CD4-positive, alpha-beta memory T cell (primary cell): ENCODE results near the gene ZNF705A. TPM values are rescaled to one million over a fixed set of nuclear protein-coding genes. Genes with fewer than 3 reads are reported as not detected.
"Not testable (repeated sequence)": the region's sequence is repeated elsewhere in the genome, so short reads cannot be mapped to it uniquely, and the experiment has no call there.

Experiments
- CTCF ChIA-PET: fragments of 350-600 bp; sonication (Branson Sonifier 250); formaldehyde crosslinking; loops from one replicate; lab custom pipeline; 2021; ENCODE audit warnings: inconsistent platforms; ENCODE audit not compliant: partially characterized antibody; lab: Charles Lee
- POLR2A ChIA-PET: fragments of 350-600 bp; sonication (Branson Sonifier 250); formaldehyde crosslinking; loops from one replicate; lab custom pipeline; 2021; ENCODE audit not compliant: partially characterized antibody; lab: Charles Lee
- DNase-seq, 5 donors: peaks; one replicate each; pipeline versions ENCODE4 v3.0.0 to v3.0.0-alpha.2; 2020 to 2022; ENCODE audit warnings: mixed read lengths in 1 of 5
- H3K27ac ChIP-seq: one replicate; pipeline ENCODE4 v1.7.0; 2013; ENCODE audit warnings: low read depth, low read length
- H3K27me3 ChIP-seq: 2 replicates; pipeline ENCODE4 v1.7.0; 2013; ENCODE audit warnings: mild to moderate bottlenecking, low read length, moderate library complexity; ENCODE audit not compliant: insufficient read depth
- H3K36me3 ChIP-seq: 2 replicates; pipeline ENCODE4 v1.7.0; 2013; ENCODE audit warnings: mild to moderate bottlenecking, low read length, moderate library complexity; ENCODE audit not compliant: insufficient read depth
- H3K4me1 ChIP-seq: 2 replicates; pipeline ENCODE4 v1.7.0; 2013; ENCODE audit warnings: mild to moderate bottlenecking, low read length, moderate library complexity; ENCODE audit not compliant: insufficient read depth
- H3K4me3 ChIP-seq, 2 donors: one replicate each; pipeline ENCODE4 v1.7.0; 2013; ENCODE audit warnings: low read length in 2 of 2, mild to moderate bottlenecking in 1 of 2
- H3K9me3 ChIP-seq, 2 donors: one replicate each; pipeline ENCODE4 v1.7.0; 2013; ENCODE audit warnings: low read length in 2 of 2, control low read depth in 1 of 2; ENCODE audit not compliant: control insufficient read depth in 1 of 2
- H3K27ac Mint-ChIP-seq, 7 donors: one replicate each; pipeline ENCODE4 v1.8.0; 2020 to 2021; ENCODE audit warnings: mixed read lengths in 7 of 7, mild to moderate bottlenecking in 6 of 7, inconsistent platforms in 3 of 7, moderate library complexity in 3 of 7
- H3K27me3 Mint-ChIP-seq, 2 donors: one replicate each; pipeline ENCODE4 v1.8.0; 2020 to 2021; ENCODE audit warnings: mixed read lengths in 2 of 2
- H3K36me3 Mint-ChIP-seq, 2 donors: one replicate each; pipeline ENCODE4 v1.8.0; 2020 to 2021; ENCODE audit warnings: mixed read lengths in 2 of 2, inconsistent platforms in 1 of 2, mild to moderate bottlenecking in 1 of 2
- H3K4me1 Mint-ChIP-seq, 4 donors: one replicate each; pipeline ENCODE4 v1.8.0; 2020 to 2021; ENCODE audit warnings: mixed read lengths in 4 of 4, mild to moderate bottlenecking in 1 of 4
- H3K4me3 Mint-ChIP-seq, 8 donors: one replicate each; pipeline ENCODE4 v1.8.0; 2020 to 2021; ENCODE audit warnings: mixed read lengths in 8 of 8, mild to moderate bottlenecking in 7 of 8, moderate library complexity in 6 of 8, inconsistent platforms in 3 of 8
- H3K9me3 Mint-ChIP-seq, 8 donors: one replicate each; pipeline ENCODE4 v1.8.0; 2020 to 2021; ENCODE audit warnings: mixed read lengths in 8 of 8, mild to moderate bottlenecking in 5 of 8, inconsistent platforms in 3 of 8, moderate library complexity in 1 of 8
- intact Hi-C: fragments of 100-400 bp; cut with micrococcal nuclease; formaldehyde crosslinking; loops from one replicate; pipeline ENCODE4 v1.15.1; 2023
- polyA plus RNA-seq, 2 donors: library from polyadenylated mRNA; unstranded; fragments of 300-500 nt; fragmentation: Illumina TruSeq; gene quantifications; one replicate each; pipeline ENCODE4 v1.2.3, GENCODE V29; 2021
- total RNA-seq, 2 experiments: library from RNA; stranded (reverse); gene quantifications; one replicate each; pipeline ENCODE4 v1.2.3, GENCODE V29; 2021

The ZNF705A gene
- total and polyA plus RNA-seq, 4 experiments from 2014 or later, result not detected

DNA sequence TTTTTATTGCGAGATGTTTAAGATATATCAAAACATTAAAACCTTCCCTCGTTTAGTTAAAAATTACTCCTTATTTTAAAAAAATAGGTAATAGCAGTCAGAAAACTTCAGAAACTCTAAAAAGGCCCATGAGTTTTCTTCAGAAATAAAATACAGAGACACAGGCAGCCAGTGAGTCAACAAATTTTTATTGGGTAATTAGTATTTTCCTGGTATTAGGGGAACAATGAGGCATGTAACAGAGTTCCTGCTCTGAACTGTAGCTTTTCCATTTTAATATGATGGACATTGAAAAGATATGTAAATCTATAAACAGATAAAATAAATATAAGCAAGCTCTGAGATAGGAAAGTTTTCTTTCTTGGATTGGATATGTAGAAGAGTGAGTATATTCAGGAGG lies 399 bp upstream of the ZNF705A start:
- H3K36me3 ChIP-seq, result no peaks in the 10 kb centered on the region
- ChIA-PET POLR2A (no interaction called here), CTCF (no interaction called here)
- H3K27ac ChIP-seq, result no peak overlapping the region
- Mint-ChIP-seq H3K27ac (no peak overlapping the region), H3K4me3 (no peak overlapping the region), H3K36me3 (no peaks in the 10 kb centered on the region), H3K27me3 (peaks cover 4 to 13% of the 10 kb centered on the region in 2 donors), H3K9me3 (peaks cover 0 to 2% (median 0%) of the 10 kb centered on the region in 8 donors), H3K4me1 (peaks cover 5 to 26% (median 13%) of the 10 kb centered on the region in 4 donors)
- intact Hi-C loops, result no loop called here
- H3K4me3 ChIP-seq, result no peak overlapping the region
- no peak for DNase-seq
- no peaks in the 10 kb centered on the region for H3K9me3 ChIP-seq
- peaks cover 19% of the 10 kb centered on the region for H3K4me1 ChIP-seq
- H3K27me3 ChIP-seq, result no peaks in the 10 kb centered on the region

DNA sequence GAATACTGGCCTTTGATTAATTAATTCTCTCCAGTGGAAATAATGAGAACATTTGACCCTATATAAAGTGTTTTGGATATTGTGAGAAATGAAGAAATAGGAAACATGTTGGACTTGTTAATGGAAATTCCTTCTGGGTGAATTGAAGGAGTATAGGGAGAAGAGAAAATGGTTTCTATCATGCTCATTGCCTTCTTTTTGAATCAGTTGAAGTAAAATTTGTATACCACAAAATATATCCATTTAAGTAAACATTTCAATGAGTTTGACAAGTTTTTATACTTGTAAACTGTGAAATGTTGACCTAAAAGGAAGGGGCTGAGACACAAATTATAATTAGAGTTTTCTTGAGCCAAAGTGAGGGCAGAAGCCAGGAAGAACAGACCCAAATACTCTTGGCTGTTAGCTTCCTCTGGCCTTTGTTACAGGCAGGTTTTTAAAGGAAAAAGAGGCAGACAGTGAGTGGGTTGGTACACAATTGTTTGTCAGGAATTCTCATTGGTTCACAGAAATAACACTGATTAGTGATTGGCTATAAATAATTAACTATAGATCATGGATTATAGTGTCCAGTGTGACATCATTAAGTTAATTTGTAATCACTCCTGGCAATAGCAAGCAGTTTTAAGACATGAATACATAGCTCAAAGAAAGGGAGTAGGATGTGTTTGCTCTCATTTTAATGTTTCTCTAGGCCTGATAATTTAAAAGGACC lies 826 bp downstream of the ZNF705A start:
- Histone ChIP-seq H3K4me1 (peaks cover 19% of the 10 kb centered on the region), H3K27ac (no peak overlapping the region), H3K4me3 (no peak overlapping the region), H3K9me3 (no peaks in the 10 kb centered on the region), H3K27me3 (no peaks in the 10 kb centered on the region), H3K36me3 (no peaks in the 10 kb centered on the region)
- H3K9me3 Mint-ChIP-seq, result peaks cover 0 to 2% (median 0%) of the 10 kb centered on the region in 8 donors
- H3K4me3 Mint-ChIP-seq, result no peak overlapping the region
- no peak overlapping the region for H3K27ac Mint-ChIP-seq
- H3K27me3 Mint-ChIP-seq, result peaks cover 4 to 5% of the 10 kb centered on the region in 2 donors
- CTCF ChIA-PET, result no interaction called here
- H3K36me3 Mint-ChIP-seq, result no peaks in the 10 kb centered on the region
- intact Hi-C loops, result no loop called here
- no peak for DNase-seq
- POLR2A ChIA-PET, result no interaction called here
- H3K4me1 Mint-ChIP-seq, result peaks cover 5 to 26% (median 13%) of the 10 kb centered on the region in 4 donors

DNA sequence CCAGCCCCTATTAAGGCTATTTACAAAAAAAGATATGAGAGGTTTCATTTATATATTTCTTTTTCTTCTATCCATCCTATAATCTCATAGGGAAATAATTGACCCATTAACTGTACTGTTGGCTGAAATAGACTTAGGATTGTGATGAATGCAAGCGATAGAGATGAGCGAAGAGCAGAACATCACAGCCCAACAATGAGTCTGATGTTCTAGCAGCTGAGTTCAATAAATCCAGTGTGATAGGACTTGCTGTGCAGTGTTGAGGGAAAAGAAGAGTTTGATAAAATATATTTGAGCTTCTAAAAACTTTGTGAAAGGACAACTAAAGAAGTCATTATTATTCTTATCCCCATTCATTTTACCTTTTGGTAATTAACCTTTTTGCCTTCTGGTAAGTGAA lies 16.1 kb downstream of the ZNF705A start:
- H3K27me3 ChIP-seq, CTCF ChIA-PET, H3K36me3 ChIP-seq, H3K4me1 Mint-ChIP-seq, H3K27ac ChIP-seq, H3K4me3 Mint-ChIP-seq, H3K36me3 Mint-ChIP-seq, H3K27me3 Mint-ChIP-seq, H3K4me3 ChIP-seq, POLR2A ChIA-PET, DNase-seq, intact Hi-C loops, H3K27ac Mint-ChIP-seq, H3K9me3 Mint-ChIP-seq, H3K9me3 ChIP-seq, H3K4me1 ChIP-seq: not testable (repeated sequence)

DNA sequence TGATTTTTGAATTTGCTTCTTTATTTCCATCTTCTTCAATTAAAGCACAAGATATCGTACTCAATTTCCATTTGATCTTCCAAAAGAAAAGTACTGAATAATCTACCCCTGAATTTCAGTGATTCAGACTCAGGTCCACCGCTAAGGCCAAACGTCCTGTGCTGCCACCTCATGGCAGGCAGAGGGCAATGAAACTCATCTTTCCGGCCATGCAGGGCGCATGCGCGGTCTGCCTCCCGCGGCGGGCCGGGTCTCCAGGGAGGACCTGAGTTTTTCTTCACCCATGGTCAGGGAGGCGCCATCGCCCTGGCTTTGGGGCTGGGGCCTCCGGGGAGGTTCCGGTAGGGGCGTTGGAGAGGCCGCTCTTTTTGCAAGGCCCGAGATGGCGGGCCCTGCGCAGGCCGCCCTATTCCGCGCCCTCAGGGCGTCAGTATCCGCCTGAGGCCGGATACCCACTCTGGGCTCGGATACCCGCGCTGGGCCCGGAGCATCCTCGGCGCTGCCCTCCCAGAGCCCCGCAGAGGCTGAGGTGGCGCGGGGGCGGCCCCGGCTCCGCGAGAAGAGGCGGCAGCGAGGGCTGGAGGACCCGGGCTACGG lies 23.3 kb downstream of the ZNF705A start:
- peaks cover 5 to 21% (median 13%) of the 10 kb centered on the region in 4 donors for H3K4me1 Mint-ChIP-seq

DNA sequence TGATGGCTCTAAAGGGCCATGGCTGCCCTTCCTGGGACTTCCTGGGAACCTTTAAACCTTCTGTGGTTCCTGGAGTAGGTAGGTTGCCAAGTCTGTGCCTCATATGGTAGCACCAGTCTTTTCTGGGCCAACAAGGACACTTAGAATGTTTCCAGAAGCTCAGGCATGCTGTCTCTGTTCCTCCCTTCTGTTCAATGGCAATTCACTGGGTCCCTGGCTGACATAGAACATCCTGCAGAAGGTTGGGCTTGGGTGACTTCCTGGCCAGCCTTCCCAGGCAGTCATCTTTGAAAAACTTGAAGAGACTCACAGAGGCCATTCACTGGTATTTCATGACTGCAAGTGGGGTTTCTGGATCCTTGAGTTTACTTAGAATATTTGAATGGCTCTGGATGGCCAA lies 24.5 kb downstream of the ZNF705A start:
- H3K4me3 ChIP-seq, H3K27me3 Mint-ChIP-seq, H3K9me3 Mint-ChIP-seq, H3K27me3 ChIP-seq, H3K4me1 ChIP-seq, H3K36me3 Mint-ChIP-seq, POLR2A ChIA-PET, CTCF ChIA-PET, intact Hi-C loops, H3K36me3 ChIP-seq, H3K9me3 ChIP-seq, H3K27ac ChIP-seq, DNase-seq: not testable (repeated sequence)
- H3K27ac Mint-ChIP-seq, result peak overlapping the region in 5 of 7 donors; percentile 44 to 87 (median 80)
- H3K4me1 Mint-ChIP-seq, result peaks cover 5 to 21% (median 13%) of the 10 kb centered on the region in 4 donors
- H3K4me3 Mint-ChIP-seq, result peak overlapping the region; percentile 52 to 82 (median 74)

More for the DNA sequence above, 23.3 kb downstream of the ZNF705A start:
- peak; percentile 84 to 89 (median 88) for DNase-seq
- H3K36me3 Mint-ChIP-seq, H3K36me3 ChIP-seq, H3K4me1 ChIP-seq, CTCF ChIA-PET, H3K27me3 ChIP-seq, H3K27me3 Mint-ChIP-seq, H3K9me3 ChIP-seq, H3K9me3 Mint-ChIP-seq, POLR2A ChIA-PET: not testable (repeated sequence)
- intact Hi-C loops, result loop anchor here (1.0 kb wide), 1 partner anchor 72 kb away; no protein-coding TSS in a partner anchor
- H3K4me3 ChIP-seq, result peak overlapping the region in 1 of 2 donors; percentile 52
- Mint-ChIP-seq H3K4me3 (peak overlapping the region; percentile 79 to 89 (median 86)), H3K27ac (peak overlapping the region; percentile 1 to 93 (median 89))
- H3K27ac ChIP-seq, result peak overlapping the region; percentile 55

DNA sequence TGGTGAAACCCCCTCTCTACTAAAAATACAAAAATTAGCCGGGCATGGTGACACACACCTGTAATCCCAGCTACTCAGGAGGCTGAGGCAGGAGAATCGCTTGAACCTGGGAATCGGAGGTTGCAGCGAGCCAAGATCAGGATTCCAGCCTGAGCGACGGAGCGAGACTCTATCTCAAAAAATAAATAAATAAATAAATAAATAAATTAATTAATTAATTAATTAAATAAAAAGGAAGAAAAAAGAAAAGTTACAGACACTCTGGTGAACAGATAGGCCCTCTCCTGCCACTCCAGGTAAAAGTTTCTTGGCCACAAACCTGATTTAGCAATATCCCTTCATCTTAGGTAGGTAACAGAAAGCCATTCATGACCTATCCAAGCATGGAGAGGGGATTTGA lies 26.1 kb downstream of the ZNF705A start:
- H3K4me3 ChIP-seq, H3K9me3 ChIP-seq, POLR2A ChIA-PET, intact Hi-C loops, H3K27me3 ChIP-seq, CTCF ChIA-PET, H3K36me3 ChIP-seq, H3K4me3 Mint-ChIP-seq, H3K27me3 Mint-ChIP-seq, DNase-seq, H3K27ac ChIP-seq, H3K4me1 ChIP-seq, H3K9me3 Mint-ChIP-seq, H3K36me3 Mint-ChIP-seq, H3K27ac Mint-ChIP-seq: not testable (repeated sequence)
- H3K4me1 Mint-ChIP-seq, result peaks cover 5 to 21% (median 13%) of the 10 kb centered on the region in 4 donors

DNA sequence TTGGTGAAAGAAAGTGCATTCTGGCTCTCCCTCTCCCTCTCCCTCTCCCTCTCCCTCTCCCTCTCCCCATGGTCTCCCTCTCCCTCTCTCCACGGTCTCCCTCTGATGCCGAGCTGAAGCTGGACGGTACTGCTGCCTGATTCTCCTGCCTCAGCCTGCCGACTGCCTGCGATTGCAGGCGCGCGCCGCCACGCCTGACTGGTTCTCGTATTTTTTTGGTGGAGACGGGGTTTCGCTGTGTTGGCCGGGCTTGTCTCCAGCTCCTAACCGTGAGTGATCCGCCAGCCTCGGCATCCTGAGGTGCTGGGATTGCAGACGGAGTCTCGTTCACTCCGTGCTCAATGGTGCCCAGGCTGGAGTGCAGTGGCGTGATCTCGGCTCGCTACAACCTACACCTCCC lies 26.5 kb downstream of the ZNF705A start:
- H3K27me3 ChIP-seq, DNase-seq, H3K4me3 ChIP-seq, H3K4me3 Mint-ChIP-seq, intact Hi-C loops, H3K27ac Mint-ChIP-seq, CTCF ChIA-PET, H3K27ac ChIP-seq, H3K27me3 Mint-ChIP-seq, H3K36me3 Mint-ChIP-seq, H3K9me3 Mint-ChIP-seq, H3K36me3 ChIP-seq, H3K4me1 ChIP-seq, POLR2A ChIA-PET, H3K9me3 ChIP-seq: not testable (repeated sequence)
- H3K4me1 Mint-ChIP-seq, result peaks cover 5 to 21% (median 13%) of the 10 kb centered on the region in 4 donors
